ENCODE results near the gene PTPRR. TPM values are rescaled to one million over a fixed set of nuclear protein-coding genes. Genes with fewer than 3 reads are reported as not detected.

PTPRR gene
- total and polyA plus RNA-seq, 2 donors (not counting 3 experiments of a cell fraction or from before 2014, with no cell fraction given) = 0.46 to 1.1 TPM

DNA sequence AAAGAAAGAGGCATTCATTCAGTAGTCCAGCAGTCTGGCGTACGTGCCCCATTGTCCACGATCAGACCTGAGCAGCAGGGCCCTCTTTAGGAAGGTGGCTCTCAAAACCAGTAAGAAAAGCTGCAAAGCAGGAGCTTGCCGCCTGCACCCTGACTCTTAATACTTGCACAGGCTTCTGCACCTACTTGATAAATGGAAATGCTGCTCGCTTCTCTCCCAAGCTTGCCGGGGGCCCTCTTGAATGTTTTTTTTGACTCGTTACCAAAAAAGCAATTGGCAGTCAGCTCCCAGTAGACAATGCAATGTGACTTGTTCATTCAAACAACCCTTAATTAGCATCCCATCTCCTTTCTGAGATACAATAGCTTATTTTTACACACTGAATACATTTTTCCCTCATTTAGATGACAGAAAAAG, 256.1 kb downstream of the PTPRR start:
- peak overlapping the region in 1 of 3 experiments; percentile 17 for H3K4me3 ChIP-seq (replicated peaks in 1 of 3; ENCODE audit: insufficient read depth in 1 of 3, low read depth in 1 of 3, low read length in 3 of 3)
- POLR2A ChIA-PET = no interaction called here
- no peaks in the 10 kb centered on the region for H3K79me2 ChIP-seq (ENCODE audit: control insufficient read depth, insufficient read depth, low read length)
- BruUV-seq (replicated peaks) = no TSS peak
- peak overlapping the region; percentile 55 for H3K4me2 ChIP-seq (ENCODE audit: insufficient read depth, low read length)
- H3K27ac ChIP-seq (ENCODE audit: insufficient read depth, low read depth, low read length) = peak overlapping the region; percentile 15
- intact Hi-C loops (cut with micrococcal nuclease) = no loop called here
- H4K20me1 ChIP-seq (replicated peaks; ENCODE audit: control insufficient read depth, extremely low read depth, insufficient read depth, low read length) = no peaks in the 10 kb centered on the region
- no peaks in the 10 kb centered on the region for H3K9me3 ChIP-seq (replicated peaks; ENCODE audit: control insufficient read depth, insufficient read depth, low read length)
- no peak for TF ChIP-seq POLR2AphosphoS5 (IDR thresholded peaks at IDR 0.05; ENCODE audit: insufficient read depth, low read depth, low read length)
- TF ChIP-seq JUN (IDR thresholded peaks at IDR 0.05; ENCODE audit: borderline replicate concordance, insufficient read depth, insufficient read length, low read depth) = no peak
- no peak for TF ChIP-seq EZH2 (IDR thresholded peaks at IDR 0.05; ENCODE audit: borderline replicate concordance, low read depth, low read length, severe bottlenecking)
- TF ChIP-seq MAX (IDR thresholded peaks at IDR 0.05; ENCODE audit: insufficient read depth, insufficient read length) = no peak
- no peak for TF ChIP-seq POLR2A (IDR thresholded peaks at IDR 0.05; ENCODE audit: low read depth, low read length)
- TF ChIP-seq CTCF (IDR thresholded peaks at IDR 0.05; ENCODE audit: extremely low read depth in 1 of 2, insufficient read depth in 1 of 2, low read depth in 1 of 2, low read length in 2 of 2) = no peak
- TF ChIP-seq GATA2 (IDR thresholded peaks at IDR 0.05; ENCODE audit: insufficient read depth, insufficient read length, low read depth, low read length) = no peak
- no peak for TF ChIP-seq MYC (IDR thresholded peaks at IDR 0.05; ENCODE audit: low read depth, low read length)
- TF ChIP-seq FOS (IDR thresholded peaks at IDR 0.05; ENCODE audit: borderline replicate concordance, insufficient read depth, low read length) = no peak
- CTCF ChIA-PET = interaction anchor here (0.8 to 1.3 kb wide), 12 partner anchors 12 to 88 kb away, joined by 3 to 6 read pairs (median 4); partner anchors contain the start of gene PTPRB
- H3K4me1 ChIP-seq (ENCODE audit: control insufficient read depth, extremely low read depth, insufficient read depth, low read length) = peaks cover 40% of the 10 kb centered on the region
- DNase-seq (ENCODE audit: low read depth, low spot score) (peak; percentile 80), FAIRE-seq (peak; percentile 4)
- H3K27me3 ChIP-seq (ENCODE audit: control insufficient read depth in 2 of 2, insufficient read depth in 2 of 2, low read length in 2 of 2) = no peaks in the 10 kb centered on the region
- dilution Hi-C loops (cut with MboI; ENCODE audit: extremely low pct_ligation_motif_present, low sequenced_read_pairs) = no loop called here
- H2AFZ ChIP-seq (ENCODE audit: low read depth, low read length) = peak overlapping the region; percentile 58
- no peaks in the 10 kb centered on the region for H3K9me1 ChIP-seq (replicated peaks; ENCODE audit: control insufficient read depth, extremely low read depth, insufficient read depth, low read length)
- peak overlapping the region; percentile 30 for H3K9ac ChIP-seq (replicated peaks; ENCODE audit: extremely low read depth, insufficient read depth, low read length)
- no peaks in the 10 kb centered on the region for H3K36me3 ChIP-seq (ENCODE audit: control insufficient read depth in 2 of 2, extremely low read depth in 1 of 2, insufficient read depth in 2 of 2, low read length in 2 of 2)
